Hepatocyte (in vitro differentiated cells): ENCODE data around the gene FRY. TPM values are rescaled to one million over a fixed set of nuclear protein-coding genes. Genes with fewer than 3 reads are reported as not detected.
"Not testable (repeated sequence)": the region's sequence is repeated elsewhere in the genome, so short reads cannot be mapped to it uniquely, and the experiment has no call there.

Experiments used
- DNase-seq: peaks from one replicate; pipeline ENCODE4 v3.0.0-alpha.2; 2016; ENCODE audit warnings: low spot score
- H2AFZ ChIP-seq: fragments of 200-600 bp; sonication (generic); 2 replicates; pipeline ENCODE4 v1.6.0; 2016; ENCODE audit warnings: antibody characterized with exemption, mild to moderate bottlenecking
- H3K27ac ChIP-seq: fragments of 200-600 bp; sonication (generic); 2 replicates; pipeline ENCODE4 v1.5.1; 2016; ENCODE audit warnings: mild to moderate bottlenecking
- H3K27me3 ChIP-seq: fragments of 200-600 bp; sonication (generic); 2 replicates; pipeline ENCODE4 v1.6.1; 2016
- H3K36me3 ChIP-seq: fragments of 200-600 bp; sonication (generic); replicated peaks from 2 replicates; pipeline ENCODE4 v1.5.1; 2016; ENCODE audit warnings: low read depth; ENCODE audit not compliant: insufficient read depth
- H3K4me1 ChIP-seq: fragments of 200-600 bp; sonication (generic); 2 replicates; pipeline ENCODE4 v1.5.1; 2016; ENCODE audit warnings: mild to moderate bottlenecking, moderate library complexity; ENCODE audit not compliant: insufficient read depth
- H3K4me2 ChIP-seq: fragments of 200-600 bp; sonication (generic); 2 replicates; pipeline ENCODE4 v1.6.0; 2016
- H3K4me3 ChIP-seq: fragments of 200-600 bp; sonication (generic); 2 replicates; pipeline ENCODE4 v1.5.1; 2016; ENCODE audit warnings: mild to moderate bottlenecking
- H3K79me2 ChIP-seq: fragments of 200-600 bp; sonication (generic); 2 replicates; pipeline ENCODE4 v1.6.0; 2017; ENCODE audit warnings: mild to moderate bottlenecking
- H3K9me2 ChIP-seq: fragments of 200-600 bp; sonication (generic); replicated peaks from 2 replicates; pipeline ENCODE4 v1.6.0; 2017; ENCODE audit warnings: mild to moderate bottlenecking; ENCODE audit not compliant: insufficient read depth
- H3K9me3 ChIP-seq: fragments of 200-600 bp; sonication (generic); 2 replicates; pipeline ENCODE4 v1.5.1; 2016; ENCODE audit warnings: low read depth, mild to moderate bottlenecking
- H4K20me1 ChIP-seq: fragments of 200-600 bp; sonication (generic); 2 replicates; pipeline ENCODE4 v1.6.0; 2016; ENCODE audit warnings: mild to moderate bottlenecking; ENCODE audit not compliant: insufficient read depth, poor library complexity, severe bottlenecking
- EZH2 ChIP-seq: fragments of 200-600 bp; sonication (generic); IDR thresholded peaks from 2 replicates; pipeline ENCODE4 v1.6.1; 2016; ENCODE audit warnings: antibody characterized with exemption, mild to moderate bottlenecking, borderline replicate concordance
- EZH2phosphoT487 ChIP-seq: fragments of 200-600 bp; sonication (generic); IDR thresholded peaks from one replicate; pipeline ENCODE4 v1.6.1; 2018; ENCODE audit warnings: antibody characterized with exemption, mild to moderate bottlenecking, low read depth, moderate library complexity; ENCODE audit not compliant: unreplicated experiment, severe bottlenecking
- WGBS: methylation state at CpG from one replicate; pipeline ENCODE4 v1.1.6; 2016; ENCODE audit warnings: low lambda C conversion rate; ENCODE audit errors: missing lambda C conversion rate; 5-methylcytosine and 5-hydroxymethylcytosine counted together
- polyA plus RNA-seq: library from polyadenylated mRNA; unstranded; fragments of >200 nt; fragmentation: Nextera tagmentation; extraction: Ambion mirVana; gene quantifications from 2 replicates; pipeline ENCODE4 v1.2.1, GENCODE V29; 2016
- total RNA-seq: library from RNA; depleted of rRNA; stranded (reverse); fragments of >200 nt; gene quantifications from 2 replicates; pipeline ENCODE4 v1.2.3, GENCODE V29; 2014
- TF ChIP-seq, protein P1 (sequence below): fragments of 200-600 bp; sonication (generic); IDR thresholded peaks from 2 replicates; pipeline ENCODE4 v1.5.1; 2016; ENCODE audit warnings: antibody characterized with exemption, mild to moderate bottlenecking; ENCODE audit not compliant: poor library complexity

The FRY gene
- total and polyA plus RNA-seq, 2 experiments from 2014 or later, result 2.4 to 3.7 TPM

GRCh38 chr13:31986676-31987470 lies 44.7 kb upstream of the FRY start:
- Histone ChIP-seq H3K4me3 (no peak overlapping the region), H3K9me2 (no peaks in the 10 kb centered on the region), H4K20me1 (no peaks in the 10 kb centered on the region), H3K9me3 (no peaks in the 10 kb centered on the region), H3K27ac (no peak overlapping the region), H3K27me3 (no peaks in the 10 kb centered on the region), H3K4me2 (no peak overlapping the region), H3K4me1 (peaks cover 4% of the 10 kb centered on the region), H3K79me2 (no peaks in the 10 kb centered on the region), H2AFZ (no peak overlapping the region), H3K36me3 (no peaks in the 10 kb centered on the region)
- WGBS, result 60% methylated on average over 5 of the region's 5 CpGs
- DNase-seq, result no peak
- TF ChIP-seq, protein P1, sequence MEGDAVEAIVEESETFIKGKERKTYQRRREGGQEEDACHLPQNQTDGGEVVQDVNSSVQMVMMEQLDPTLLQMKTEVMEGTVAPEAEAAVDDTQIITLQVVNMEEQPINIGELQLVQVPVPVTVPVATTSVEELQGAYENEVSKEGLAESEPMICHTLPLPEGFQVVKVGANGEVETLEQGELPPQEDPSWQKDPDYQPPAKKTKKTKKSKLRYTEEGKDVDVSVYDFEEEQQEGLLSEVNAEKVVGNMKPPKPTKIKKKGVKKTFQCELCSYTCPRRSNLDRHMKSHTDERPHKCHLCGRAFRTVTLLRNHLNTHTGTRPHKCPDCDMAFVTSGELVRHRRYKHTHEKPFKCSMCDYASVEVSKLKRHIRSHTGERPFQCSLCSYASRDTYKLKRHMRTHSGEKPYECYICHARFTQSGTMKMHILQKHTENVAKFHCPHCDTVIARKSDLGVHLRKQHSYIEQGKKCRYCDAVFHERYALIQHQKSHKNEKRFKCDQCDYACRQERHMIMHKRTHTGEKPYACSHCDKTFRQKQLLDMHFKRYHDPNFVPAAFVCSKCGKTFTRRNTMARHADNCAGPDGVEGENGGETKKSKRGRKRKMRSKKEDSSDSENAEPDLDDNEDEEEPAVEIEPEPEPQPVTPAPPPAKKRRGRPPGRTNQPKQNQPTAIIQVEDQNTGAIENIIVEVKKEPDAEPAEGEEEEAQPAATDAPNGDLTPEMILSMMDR, result no peak
- TF ChIP-seq EZH2 (no peak), EZH2phosphoT487 (no peak)

DNA sequence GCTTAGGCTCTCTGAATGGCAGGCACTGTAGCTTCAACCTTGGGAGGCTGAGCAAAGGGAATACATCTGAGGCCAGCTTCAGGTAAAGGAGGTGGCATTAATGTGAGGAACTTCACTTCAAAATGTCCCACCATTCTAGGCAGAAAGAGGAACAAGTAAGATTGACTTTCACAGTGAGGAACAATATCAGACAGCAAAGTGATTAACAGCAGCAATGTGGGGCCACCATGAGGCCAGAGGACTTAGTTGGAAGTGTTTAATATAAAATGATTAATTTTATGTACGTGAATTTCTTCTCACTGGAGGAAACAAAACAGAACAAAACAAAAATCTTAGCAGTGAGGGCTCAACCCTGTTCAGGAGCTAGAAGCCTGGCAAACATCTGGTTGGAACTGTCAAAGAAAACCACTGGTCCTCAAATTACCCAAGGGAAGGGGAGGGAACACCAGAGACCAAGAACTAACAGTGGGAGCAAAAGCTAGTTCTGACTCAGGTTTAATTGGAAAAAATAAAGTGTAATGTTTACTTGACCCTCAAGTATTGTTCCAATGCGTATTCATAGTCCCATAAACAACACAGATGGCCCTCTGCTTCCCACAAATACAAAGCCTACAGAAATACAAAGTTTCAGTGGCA lies 43.9 kb upstream of the FRY start:
- Histone ChIP-seq H3K36me3 (no peaks in the 10 kb centered on the region), H2AFZ (no peak overlapping the region), H3K4me1 (peaks cover 4% of the 10 kb centered on the region), H3K79me2 (no peaks in the 10 kb centered on the region), H3K4me2 (no peak overlapping the region), H3K27ac (no peak overlapping the region), H3K4me3 (no peak overlapping the region), H3K27me3 (no peaks in the 10 kb centered on the region), H4K20me1 (no peaks in the 10 kb centered on the region), H3K9me2 (no peaks in the 10 kb centered on the region), H3K9me3 (no peaks in the 10 kb centered on the region)
- no peak for DNase-seq
- TF ChIP-seq, protein P1, result no peak
- no peak for TF ChIP-seq EZH2
- 61% methylated on average over 2 of the region's 2 CpGs for WGBS

- H3K27ac ChIP-seq, H3K79me2 ChIP-seq, H3K4me3 ChIP-seq, H2AFZ ChIP-seq, H4K20me1 ChIP-seq, H3K9me2 ChIP-seq, H3K36me3 ChIP-seq, DNase-seq, H3K4me1 ChIP-seq, H3K27me3 ChIP-seq, H3K9me3 ChIP-seq, H3K4me2 ChIP-seq: not testable (repeated sequence)
- 99% methylated on average over 6 of the region's 6 CpGs for WGBS
Measured at GRCh38 chr13:31994367-31994766, 37.2 kb upstream of the FRY start.

DNA sequence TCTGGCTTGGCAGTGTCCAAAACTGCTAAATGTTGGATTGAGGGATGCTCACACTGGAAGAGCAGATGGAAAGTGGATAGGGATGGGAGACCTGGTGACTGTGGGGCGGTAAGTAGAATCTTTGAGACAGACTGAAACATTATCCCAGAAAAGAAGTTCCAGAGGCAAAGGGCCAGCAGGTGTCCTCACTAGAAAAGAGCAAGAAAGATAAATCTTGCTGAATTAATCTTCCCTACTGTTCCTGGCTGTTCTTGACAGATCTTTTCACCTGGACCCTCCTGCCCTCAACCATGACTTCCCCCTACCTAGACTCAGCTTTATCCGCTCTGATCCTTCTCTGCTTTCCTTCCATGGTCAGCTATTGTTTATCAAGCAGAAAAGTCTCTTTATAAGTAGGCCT lies 35.0 kb upstream of the FRY start:
- no peaks in the 10 kb centered on the region for H4K20me1 ChIP-seq
- H3K79me2 ChIP-seq, result no peaks in the 10 kb centered on the region
- DNase-seq, result no peak
- H3K4me1 ChIP-seq, result no peaks in the 10 kb centered on the region
- TF ChIP-seq EZH2phosphoT487, result no peak
- TF ChIP-seq, protein P1, result no peak
- no peak for TF ChIP-seq EZH2
- no peaks in the 10 kb centered on the region for H3K9me2 ChIP-seq
- no peak overlapping the region for H2AFZ ChIP-seq
- no peak overlapping the region for H3K4me3 ChIP-seq
- H3K9me3 ChIP-seq, result no peaks in the 10 kb centered on the region
- 70% methylated on average over 2 of the region's 2 CpGs for WGBS
- H3K36me3 ChIP-seq, result no peaks in the 10 kb centered on the region
- no peak overlapping the region for H3K4me2 ChIP-seq
- H3K27me3 ChIP-seq, result no peaks in the 10 kb centered on the region
- no peak overlapping the region for H3K27ac ChIP-seq
